Heart left ventricle (tissue), 13 donors: Measurements from ENCODE around the gene SERHL2.

ENCODE experiments used
- POLR2A ChIP-seq, 2 donors: fragments of 450-650 bp; IDR thresholded peaks; one replicate each; pipeline ENCODE4 v1.6.1; 2017; ENCODE audit warnings: antibody characterized with exemption in 2 of 2, mild to moderate bottlenecking in 2 of 2, moderate library complexity in 2 of 2
- TF ChIP-seq, protein P1 (sequence below), 12 donors: fragments of 200-600 bp; sonication (generic) in 4 of 12; IDR thresholded peaks; one replicate each; pipeline versions ENCODE4 v1.5.0 to v1.8.0; 2018 to 2022; ENCODE audit warnings: antibody characterized with exemption in 12 of 12, mild to moderate bottlenecking in 5 of 12
- donor health status: ischemic (EF 13 %, LVEDD 7.1; RV severe dilation, severe dysfunction).
- donor health status: DM: no; HTN: yes; CAD: no.
- donor health status: DM: no; HTN: no; CAD: no.
- donor health status: ischemic (EF 25% LVEDD 6.9; RV normal size, moderate dysfunction).
- donor health status: ischemic (EF 25% LVEDD 5.7; RV mildly dilated, moderate dysfunction).
- donor health status: ischemic (EF 35%, LVEDD 5.7; RV mildly dilated, moderate dysfunction).
- donor health status: nonischemic (EF 11% LVEDD 7.7; RV severe dilation, severe dysfunction).
- donor health status: DM: yes; HTN: yes; CAD: no.
- donor health status: PGD.
- donor health status: ischemic (EF 29% LVEDD 5.4; RV normal size, mild dysfunction).
- donor health status: nonischemic (EF 23%, LVEDD 6.1; RV moderate dilation, normal function).

DNA sequence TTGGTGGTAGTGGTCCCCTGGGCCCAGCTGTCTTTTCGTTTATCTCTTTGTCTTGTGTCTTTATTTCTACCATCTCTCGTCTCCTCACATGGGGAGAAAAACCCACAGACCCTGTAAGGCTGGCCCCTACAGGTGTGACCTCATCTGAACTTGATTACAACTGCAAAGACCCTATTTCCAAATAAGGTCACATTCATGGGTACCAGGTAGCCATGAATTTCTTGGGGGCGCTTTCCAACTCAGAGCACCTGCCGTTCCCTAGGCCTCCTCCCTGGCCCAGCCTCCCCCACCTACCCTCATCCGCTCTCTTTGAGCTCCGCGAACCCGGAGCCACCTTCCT, 20.1 kb upstream of the SERHL2 start:
- TF ChIP-seq POLR2A (IDR thresholded peaks at IDR 0.05), result no peak
- TF ChIP-seq, protein P1, sequence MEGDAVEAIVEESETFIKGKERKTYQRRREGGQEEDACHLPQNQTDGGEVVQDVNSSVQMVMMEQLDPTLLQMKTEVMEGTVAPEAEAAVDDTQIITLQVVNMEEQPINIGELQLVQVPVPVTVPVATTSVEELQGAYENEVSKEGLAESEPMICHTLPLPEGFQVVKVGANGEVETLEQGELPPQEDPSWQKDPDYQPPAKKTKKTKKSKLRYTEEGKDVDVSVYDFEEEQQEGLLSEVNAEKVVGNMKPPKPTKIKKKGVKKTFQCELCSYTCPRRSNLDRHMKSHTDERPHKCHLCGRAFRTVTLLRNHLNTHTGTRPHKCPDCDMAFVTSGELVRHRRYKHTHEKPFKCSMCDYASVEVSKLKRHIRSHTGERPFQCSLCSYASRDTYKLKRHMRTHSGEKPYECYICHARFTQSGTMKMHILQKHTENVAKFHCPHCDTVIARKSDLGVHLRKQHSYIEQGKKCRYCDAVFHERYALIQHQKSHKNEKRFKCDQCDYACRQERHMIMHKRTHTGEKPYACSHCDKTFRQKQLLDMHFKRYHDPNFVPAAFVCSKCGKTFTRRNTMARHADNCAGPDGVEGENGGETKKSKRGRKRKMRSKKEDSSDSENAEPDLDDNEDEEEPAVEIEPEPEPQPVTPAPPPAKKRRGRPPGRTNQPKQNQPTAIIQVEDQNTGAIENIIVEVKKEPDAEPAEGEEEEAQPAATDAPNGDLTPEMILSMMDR (IDR thresholded peaks at IDR 0.05), result no peak
